GM21367 (cell line): ENCODE results near the gene KREMEN2.
"Not testable (repeated sequence)": the region's sequence is repeated elsewhere in the genome, so short reads cannot be mapped to it uniquely, and the experiment has no call there.

Source experiments
- ATAC-seq: cut with Tn5 transposase; IDR thresholded peaks from one replicate; pipeline ENCODE4 v1.9.1; 2021; ENCODE audit not compliant: unreplicated experiment

Gene KREMEN2

GRCh38 chr16:2938206-2938605 is 25.9 kb upstream of the KREMEN2 start:
- no peak for ATAC-seq

GRCh38 chr16:2939968-2940367 is 24.1 kb upstream of the KREMEN2 start:
- no peak for ATAC-seq

- ATAC-seq = no peak
Measured at GRCh38 chr16:2942045-2942444, 22.0 kb upstream of the KREMEN2 start.

GRCh38 chr16:2943716-2944115 is 20.4 kb upstream of the KREMEN2 start:
- not testable (repeated sequence) for ATAC-seq

GRCh38 chr16:2946649-2947048 is 17.4 kb upstream of the KREMEN2 start:
- ATAC-seq = no peak

GRCh38 chr16:2948807-2949704 is 15.0 kb upstream of the KREMEN2 start:
- no peak for ATAC-seq

- no peak for ATAC-seq
Measured at GRCh38 chr16:2949705-2950352, 14.2 kb upstream of the KREMEN2 start.

- ATAC-seq = no peak
Measured at GRCh38 chr16:2950353-2950724, 13.7 kb upstream of the KREMEN2 start.

- no peak for ATAC-seq
Measured at GRCh38 chr16:2950773-2951172, 13.3 kb upstream of the KREMEN2 start.

- no peak for ATAC-seq
Measured at GRCh38 chr16:2952679-2953078, 11.4 kb upstream of the KREMEN2 start.

- ATAC-seq = no peak
Measured at GRCh38 chr16:2953706-2954627, 10.1 kb upstream of the KREMEN2 start.

- ATAC-seq = no peak
Measured at GRCh38 chr16:2954656-2955381, 9.3 kb upstream of the KREMEN2 start.

GRCh38 chr16:2955438-2955778 is 8.7 kb upstream of the KREMEN2 start:
- no peak for ATAC-seq

- ATAC-seq = no peak
Measured at GRCh38 chr16:2955779-2956578, 8.1 kb upstream of the KREMEN2 start.

GRCh38 chr16:2956579-2956956 is 7.5 kb upstream of the KREMEN2 start:
- no peak for ATAC-seq

GRCh38 chr16:2959206-2959605 is 4.9 kb upstream of the KREMEN2 start:
- no peak for ATAC-seq

- ATAC-seq = no peak
Measured at GRCh38 chr16:2960183-2961010, 3.7 kb upstream of the KREMEN2 start.

- ATAC-seq = no peak
Measured at GRCh38 chr16:2962334-2963073, 1.6 kb upstream of the KREMEN2 start.
